HG02973 (cell line): ENCODE results near the gene PTGIS.

Experiments used
- ATAC-seq: cut with Tn5 transposase; IDR thresholded peaks from one replicate; pipeline ENCODE4 v1.9.1; 2021; ENCODE audit warnings: moderate library complexity; ENCODE audit not compliant: unreplicated experiment

Gene PTGIS

GRCh38 chr20:49560646-49561045, 7.3 kb downstream of the PTGIS start:
- no peak for ATAC-seq

GRCh38 chr20:49560186-49560585, 7.8 kb downstream of the PTGIS start:
- ATAC-seq = no peak

- no peak for ATAC-seq
Observed at GRCh38 chr20:49559411-49560081, 8.4 kb downstream of the PTGIS start.

- ATAC-seq = no peak
Observed at GRCh38 chr20:49558826-49559225, 9.1 kb downstream of the PTGIS start.

- ATAC-seq = no peak
Observed at GRCh38 chr20:49557449-49557848, 10.5 kb downstream of the PTGIS start.

- no peak for ATAC-seq
Observed at GRCh38 chr20:49556621-49557020, 11.3 kb downstream of the PTGIS start.

- ATAC-seq = no peak
Observed at GRCh38 chr20:49549801-49550551, 18.0 kb downstream of the PTGIS start.

GRCh38 chr20:49548371-49548947, 19.5 kb downstream of the PTGIS start:
- no peak for ATAC-seq

GRCh38 chr20:49545572-49545971, 22.4 kb downstream of the PTGIS start:
- ATAC-seq = no peak

GRCh38 chr20:49544535-49544934, 23.4 kb downstream of the PTGIS start:
- no peak for ATAC-seq

GRCh38 chr20:49543858-49544437, 24.0 kb downstream of the PTGIS start:
- no peak for ATAC-seq

GRCh38 chr20:49543071-49543857, 24.7 kb downstream of the PTGIS start:
- ATAC-seq = no peak

- ATAC-seq = no peak
Observed at GRCh38 chr20:49542514-49542991, 25.4 kb downstream of the PTGIS start.

GRCh38 chr20:49541733-49542513, 26.0 kb downstream of the PTGIS start:
- ATAC-seq = no peak

- no peak for ATAC-seq
Observed at GRCh38 chr20:49540687-49541435, 27.1 kb downstream of the PTGIS start.

- ATAC-seq = no peak
Observed at GRCh38 chr20:49540232-49540620, 27.7 kb downstream of the PTGIS start.

- ATAC-seq = no peak
Observed at GRCh38 chr20:49539481-49540231, 28.3 kb downstream of the PTGIS start.

GRCh38 chr20:49538950-49539349, 29.0 kb downstream of the PTGIS start:
- ATAC-seq = no peak

- no peak for ATAC-seq
Observed at GRCh38 chr20:49534255-49534712, 33.7 kb downstream of the PTGIS start.
